ENCODE results near the gene DEPP1. TPM values are rescaled to one million over a fixed set of nuclear protein-coding genes. Genes with fewer than 3 reads are reported as not detected.
A peak's percentile ranks its signal among the peaks of the same experiment; 100 is the strongest.

DEPP1 gene
- total and polyA plus RNA-seq, 3 donors from 2014 or later: 29.1 to 84.9 (median 33.1) TPM

- intact Hi-C loops (cut with DNase I; ENCODE audit: low total_unique reads): no loop called here
- no peak for TF ChIP-seq POLR2A (IDR thresholded peaks at IDR 0.05)
- TF ChIP-seq, protein P1, sequence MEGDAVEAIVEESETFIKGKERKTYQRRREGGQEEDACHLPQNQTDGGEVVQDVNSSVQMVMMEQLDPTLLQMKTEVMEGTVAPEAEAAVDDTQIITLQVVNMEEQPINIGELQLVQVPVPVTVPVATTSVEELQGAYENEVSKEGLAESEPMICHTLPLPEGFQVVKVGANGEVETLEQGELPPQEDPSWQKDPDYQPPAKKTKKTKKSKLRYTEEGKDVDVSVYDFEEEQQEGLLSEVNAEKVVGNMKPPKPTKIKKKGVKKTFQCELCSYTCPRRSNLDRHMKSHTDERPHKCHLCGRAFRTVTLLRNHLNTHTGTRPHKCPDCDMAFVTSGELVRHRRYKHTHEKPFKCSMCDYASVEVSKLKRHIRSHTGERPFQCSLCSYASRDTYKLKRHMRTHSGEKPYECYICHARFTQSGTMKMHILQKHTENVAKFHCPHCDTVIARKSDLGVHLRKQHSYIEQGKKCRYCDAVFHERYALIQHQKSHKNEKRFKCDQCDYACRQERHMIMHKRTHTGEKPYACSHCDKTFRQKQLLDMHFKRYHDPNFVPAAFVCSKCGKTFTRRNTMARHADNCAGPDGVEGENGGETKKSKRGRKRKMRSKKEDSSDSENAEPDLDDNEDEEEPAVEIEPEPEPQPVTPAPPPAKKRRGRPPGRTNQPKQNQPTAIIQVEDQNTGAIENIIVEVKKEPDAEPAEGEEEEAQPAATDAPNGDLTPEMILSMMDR (IDR thresholded peaks at IDR 0.05): no peak
- peaks cover 56% of the 10 kb centered on the region for H3K4me1 ChIP-seq
- H3K4me3 ChIP-seq: no peak overlapping the region
- no peaks in the 10 kb centered on the region for H3K9me3 ChIP-seq
- H3K36me3 ChIP-seq (ENCODE audit: low read depth, missing control alignments): no peaks in the 10 kb centered on the region
- 78 to 93% methylated on average over 11 of the region's 11 CpGs for WGBS, 2 donors
- peak; percentile 12 for DNase-seq
- no peak overlapping the region for H3K27ac ChIP-seq
- no peaks in the 10 kb centered on the region for H3K27me3 ChIP-seq
Observed at GRCh38 chr10:44993922-44994751, 15.5 kb upstream of the DEPP1 start.

DNA sequence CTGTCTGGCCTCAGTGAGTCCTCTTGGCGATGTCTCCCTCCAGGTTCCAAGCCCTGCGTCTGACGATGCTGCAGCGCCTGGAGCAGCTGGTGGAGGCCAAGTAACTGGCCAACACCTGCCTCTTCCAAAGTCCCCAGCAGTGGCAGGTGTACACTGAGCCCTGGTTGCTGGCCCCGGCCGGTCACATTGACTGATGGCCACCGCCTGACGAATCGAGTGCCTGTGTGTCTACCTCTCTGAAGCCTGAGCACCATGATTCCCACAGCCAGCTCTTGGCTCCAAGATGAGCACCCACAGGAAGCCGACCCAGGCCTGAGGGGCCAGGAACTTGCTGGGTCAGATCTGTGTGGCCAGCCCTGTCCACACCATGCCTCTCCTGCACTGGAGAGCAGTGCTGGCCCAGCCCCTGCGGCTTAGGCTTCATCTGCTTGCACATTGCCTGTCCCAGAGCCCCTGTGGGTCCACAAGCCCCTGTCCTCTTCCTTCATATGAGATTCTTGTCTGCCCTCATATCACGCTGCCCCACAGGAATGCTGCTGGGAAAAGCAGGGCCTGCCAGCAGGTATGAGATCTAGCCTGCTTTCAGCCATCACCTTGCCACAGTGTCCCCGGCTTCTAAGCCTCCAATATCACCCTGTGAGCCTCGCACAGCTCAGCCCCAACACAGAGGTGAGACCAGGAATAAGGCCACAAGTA, 14.8 kb upstream of the DEPP1 start:
- peaks cover 49% of the 10 kb centered on the region for H3K4me1 ChIP-seq
- intact Hi-C loops (cut with DNase I; ENCODE audit: low total_unique reads): no loop called here
- TF ChIP-seq POLR2A (IDR thresholded peaks at IDR 0.05): no peak
- TF ChIP-seq, protein P1 (IDR thresholded peaks at IDR 0.05): no peak
- no peak overlapping the region for H3K4me3 ChIP-seq
- DNase-seq: peak; percentile 11
- no peaks in the 10 kb centered on the region for H3K36me3 ChIP-seq (ENCODE audit: low read depth, missing control alignments)
- no peaks in the 10 kb centered on the region for H3K9me3 ChIP-seq
- no peaks in the 10 kb centered on the region for H3K27me3 ChIP-seq
- H3K27ac ChIP-seq: no peak overlapping the region
- WGBS, 2 donors: 92% methylated on average over 6 to 14 of the region's 14 CpGs

- intact Hi-C loops (cut with DNase I; ENCODE audit: low total_unique reads): no loop called here
- Histone ChIP-seq H3K4me1 (peaks cover 51% of the 10 kb centered on the region), H3K27ac (no peak overlapping the region), H3K4me3 (no peak overlapping the region), H3K36me3 (ENCODE audit: low read depth, missing control alignments) (no peaks in the 10 kb centered on the region), H3K27me3 (no peaks in the 10 kb centered on the region), H3K9me3 (no peaks in the 10 kb centered on the region)
- TF ChIP-seq POLR2A (IDR thresholded peaks at IDR 0.05): no peak
- TF ChIP-seq, protein P1 (IDR thresholded peaks at IDR 0.05): no peak
- 90 to 98% methylated on average over 7 to 8 of the region's 8 CpGs for WGBS, 2 donors
- DNase-seq: no peak
Observed at GRCh38 chr10:44992732-44993225, 14.2 kb upstream of the DEPP1 start.

DNA sequence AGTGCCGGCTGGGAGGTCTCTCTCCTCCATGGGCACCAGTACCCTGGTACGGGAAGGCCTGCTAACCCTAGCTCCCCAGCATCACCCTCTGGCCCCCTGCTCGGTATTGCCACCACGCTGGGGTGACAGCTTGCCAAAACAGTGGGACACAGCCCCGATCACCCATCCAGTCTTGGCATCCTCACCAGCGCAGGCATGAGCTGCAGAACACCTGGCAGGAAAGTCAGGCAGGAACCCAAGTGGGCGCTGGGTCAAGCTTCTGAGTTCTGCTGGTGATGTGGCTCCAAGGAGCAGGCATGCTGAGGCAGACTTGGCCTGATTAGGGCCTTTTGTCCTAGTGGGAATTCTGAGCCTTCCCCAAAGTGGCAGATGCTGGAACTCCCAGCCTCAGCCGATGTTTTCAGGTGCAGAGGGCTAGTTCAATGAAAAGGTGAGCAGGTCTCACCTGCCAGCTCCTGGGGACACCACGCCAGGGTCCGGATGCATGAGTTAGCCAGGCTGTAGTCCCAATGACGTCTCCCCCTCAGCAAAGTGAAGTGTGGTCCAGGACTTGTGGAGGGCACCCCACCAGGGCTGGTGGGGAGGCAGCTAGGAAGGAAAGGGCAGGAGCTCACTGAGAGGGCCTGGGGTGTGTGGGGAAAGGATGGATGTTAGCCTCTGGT, 13.6 kb upstream of the DEPP1 start:
- WGBS, 2 donors: 76 to 79% methylated on average over 10 to 11 of the region's 11 CpGs
- H3K9me3 ChIP-seq: no peaks in the 10 kb centered on the region
- TF ChIP-seq, protein P1 (IDR thresholded peaks at IDR 0.05): no peak
- TF ChIP-seq POLR2A (IDR thresholded peaks at IDR 0.05): no peak
- peaks cover 54% of the 10 kb centered on the region for H3K4me1 ChIP-seq
- H3K27me3 ChIP-seq: no peaks in the 10 kb centered on the region
- intact Hi-C loops (cut with DNase I; ENCODE audit: low total_unique reads): no loop called here
- no peak overlapping the region for H3K27ac ChIP-seq
- H3K4me3 ChIP-seq: no peak overlapping the region
- peak; percentile 14 for DNase-seq
- no peaks in the 10 kb centered on the region for H3K36me3 ChIP-seq (ENCODE audit: low read depth, missing control alignments)
